Epidermal melanocyte (primary cell): ENCODE data around the gene ERP29.
"Not testable (repeated sequence)": the region's sequence is repeated elsewhere in the genome, so short reads cannot be mapped to it uniquely, and the experiment has no call there.

Source experiments
- DNase-seq: peaks from one replicate; pipeline ENCODE4 v3.0.0; 2011; ENCODE audit warnings: low spot score; ENCODE audit not compliant: insufficient read length

The ERP29 gene

DNA sequence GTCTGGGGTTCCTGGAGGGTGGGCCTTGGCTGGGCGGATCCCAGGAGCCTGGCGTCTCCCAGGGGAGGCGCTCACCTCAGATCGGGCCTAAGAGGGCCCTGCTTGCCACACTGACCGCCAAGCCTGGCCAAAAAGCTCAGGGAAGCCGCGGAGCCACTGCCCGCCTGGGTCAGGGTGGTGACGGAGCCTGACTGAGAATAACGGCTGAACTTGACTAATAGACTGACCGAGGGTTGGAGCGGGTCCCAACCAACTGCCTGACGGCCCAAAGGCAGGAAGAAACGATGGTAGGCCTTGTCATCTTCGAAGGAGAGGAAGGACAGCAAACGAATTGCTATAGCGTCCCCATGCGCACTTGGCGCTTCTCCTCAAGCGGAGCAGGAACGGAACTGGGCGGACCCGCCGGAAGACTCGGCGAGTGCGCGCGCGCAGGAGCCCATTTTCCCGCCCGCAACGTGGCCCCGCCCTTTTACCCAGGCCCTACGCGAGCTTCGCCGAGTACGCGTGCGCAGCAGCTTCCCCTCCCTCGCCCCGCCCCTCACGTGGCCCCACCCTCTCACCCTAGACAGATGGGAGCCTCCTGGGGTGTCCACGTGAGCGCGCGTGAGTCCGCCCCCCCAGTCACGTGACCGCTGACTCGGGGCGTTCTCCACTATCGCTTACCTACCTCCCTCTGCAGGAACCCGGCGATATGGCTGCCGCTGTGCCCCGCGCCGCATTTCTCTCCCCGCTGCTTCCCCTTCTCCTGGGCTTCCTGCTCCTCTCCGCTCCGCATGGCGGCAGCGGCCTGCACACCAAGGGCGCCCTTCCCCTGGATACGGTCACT, at the start of gene ERP29, which contains the start of gene TMEM116:
ERP29 (plus strand) TSS at position 652 of the 826 bp plus-strand sequence; CDS start at position 692, 40 bp downstream.
TMEM116 (minus strand) TSS at position 391 of the 826 bp plus-strand sequence. CDS start 7,895 bp downstream, outside the sequence.
- peak; percentile 97 for DNase-seq

DNA sequence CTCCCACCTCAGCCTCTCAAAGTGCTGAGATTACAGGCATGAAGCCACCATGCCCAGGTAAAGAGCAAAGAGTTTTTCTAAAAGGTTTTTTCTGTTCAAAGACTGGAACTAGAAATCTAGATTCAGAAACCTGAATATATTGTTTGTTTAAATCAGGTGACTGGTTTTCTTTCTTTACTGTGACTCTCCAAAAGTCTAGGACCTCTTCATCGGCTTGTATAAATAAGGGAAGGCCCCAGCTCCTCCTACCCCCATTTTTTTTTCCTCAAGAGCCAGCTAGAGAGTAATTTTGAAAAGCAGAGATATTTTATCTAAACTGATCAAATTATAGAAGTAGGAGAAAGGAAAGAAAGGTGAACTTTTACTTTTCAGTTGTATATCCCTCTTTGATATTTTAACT, 48.3 kb upstream of the ERP29 start:
- no peak for DNase-seq

DNA sequence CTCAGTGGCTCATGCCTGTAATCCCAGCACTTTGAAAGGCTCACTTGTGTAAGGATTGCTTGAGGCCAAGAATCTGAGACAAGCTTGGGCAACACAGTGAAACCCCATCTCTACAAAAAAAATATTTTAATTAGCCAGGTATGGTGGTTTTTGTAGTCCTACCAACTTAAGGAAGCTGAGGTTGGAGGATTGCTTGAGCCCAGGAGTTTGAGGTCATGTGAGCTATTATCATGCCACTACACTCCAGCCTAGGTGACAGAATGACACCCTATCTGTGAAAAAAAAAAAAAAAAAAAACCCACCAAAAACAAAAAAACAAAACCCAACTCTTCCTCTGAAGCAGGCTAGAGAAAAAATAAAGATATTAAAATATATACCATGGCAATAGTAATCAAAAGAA, 41.4 kb upstream of the ERP29 start:
- no peak for DNase-seq

DNA sequence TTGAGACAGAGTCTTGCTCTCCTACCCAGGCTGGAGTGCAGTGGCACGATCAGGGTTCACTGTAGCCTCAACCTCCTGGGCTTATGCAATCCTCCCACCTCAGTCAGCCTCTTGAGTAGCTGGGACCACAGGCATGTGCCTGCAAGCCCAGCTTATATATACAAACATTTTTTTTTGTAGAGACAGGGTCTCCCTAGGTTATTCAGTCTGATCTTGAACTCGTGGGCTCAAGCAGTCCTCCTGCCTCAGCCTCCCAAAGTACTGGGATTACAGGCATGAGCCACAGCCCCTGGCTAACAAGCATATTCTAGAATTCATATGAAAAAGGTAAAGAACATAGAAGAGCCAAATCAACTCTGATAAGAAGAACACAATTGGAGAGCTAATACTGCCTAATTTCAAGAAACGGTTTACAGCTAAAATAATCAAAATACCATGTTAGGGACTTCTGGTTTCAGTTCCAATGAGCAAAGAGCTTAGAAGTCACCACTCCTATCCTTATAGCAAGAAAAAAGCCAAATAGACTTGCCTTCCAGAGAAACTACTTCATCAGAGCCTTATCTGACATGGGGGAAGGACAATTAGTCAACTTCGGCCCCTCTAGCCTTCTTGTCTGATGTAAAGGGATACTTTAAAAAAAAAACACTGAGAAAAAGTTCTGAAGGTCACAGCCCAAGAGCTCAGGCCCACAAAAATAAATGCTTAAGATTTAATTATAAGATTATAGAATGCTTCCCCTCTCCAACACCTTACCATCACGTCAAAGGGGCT, 37.9 kb upstream of the ERP29 start:
- DNase-seq = no peak

DNA sequence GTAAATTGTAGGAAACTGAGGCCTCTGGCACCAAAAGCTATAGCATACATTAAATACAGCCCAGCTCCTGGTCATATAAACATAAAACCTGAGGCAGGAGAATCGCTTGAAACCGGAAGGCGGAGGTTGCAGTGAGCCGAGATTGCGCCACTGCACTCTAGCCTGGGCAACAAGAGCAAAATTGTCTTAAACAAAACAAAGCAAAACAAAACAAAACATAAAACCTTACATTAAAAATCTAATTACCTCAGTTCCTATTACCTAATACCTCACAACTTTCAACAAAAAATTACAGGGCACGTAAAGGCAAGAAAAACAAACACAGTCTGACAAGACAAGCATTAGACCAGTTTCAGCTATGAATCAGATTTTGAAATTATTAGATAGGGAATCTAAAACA, 36.9 kb upstream of the ERP29 start:
- DNase-seq = no peak

DNA sequence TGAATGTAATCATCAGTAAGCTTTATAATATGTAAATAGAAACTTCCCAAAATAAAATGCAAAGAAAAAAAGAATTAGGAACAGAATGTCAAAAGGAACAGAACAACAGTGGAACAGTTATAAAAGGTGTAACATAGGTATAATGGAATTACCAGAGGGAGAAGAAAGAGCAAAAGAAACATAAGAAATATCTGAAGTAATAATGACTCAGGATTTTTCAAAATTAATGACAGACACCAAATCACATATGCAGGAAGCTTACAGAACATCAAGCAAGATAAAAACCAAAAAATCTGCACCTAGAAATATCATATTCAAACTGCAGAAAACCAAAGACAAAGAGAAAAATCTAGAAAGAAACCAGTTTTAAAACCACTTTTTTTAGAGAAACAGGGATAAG, 36.4 kb upstream of the ERP29 start:
- no peak for DNase-seq

DNA sequence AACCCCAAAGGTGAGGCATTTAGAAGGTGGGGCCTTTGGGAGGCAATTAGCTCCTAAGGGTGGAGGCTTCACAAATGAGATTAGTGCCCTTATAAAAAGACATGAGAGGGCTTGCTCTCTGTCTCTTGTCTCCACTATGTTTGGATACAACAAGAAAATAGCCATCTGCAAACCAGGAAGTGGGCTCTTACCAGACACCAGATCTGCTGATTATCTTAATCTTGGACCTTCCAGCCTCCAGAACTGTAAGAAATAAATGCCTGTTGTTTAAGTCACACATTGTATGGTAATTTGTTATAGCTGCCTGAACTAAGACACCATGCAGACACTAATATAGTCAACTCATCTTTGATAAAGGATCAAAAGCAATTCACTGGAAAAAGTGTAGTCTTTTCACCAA, 34.7 kb upstream of the ERP29 start:
- no peak for DNase-seq

DNA sequence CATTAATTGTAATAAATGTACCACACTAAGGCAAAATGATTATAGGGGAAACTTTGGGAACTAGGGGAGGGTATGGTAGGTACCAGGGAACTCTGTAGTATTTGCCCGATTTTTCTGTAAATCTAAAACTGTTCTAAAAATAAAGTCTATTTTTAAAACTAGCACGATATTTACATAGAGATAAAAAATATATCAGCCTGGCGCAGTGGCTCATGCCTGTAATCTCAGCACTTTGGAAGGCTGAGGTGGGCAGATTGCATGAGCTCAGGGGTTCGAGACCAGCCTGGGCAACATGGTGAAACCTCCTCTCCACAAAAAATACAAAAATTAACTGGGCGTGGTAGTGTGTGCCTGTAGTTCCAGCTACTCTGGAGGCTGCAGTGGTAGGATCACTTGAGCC, 32.6 kb upstream of the ERP29 start:
- no peak for DNase-seq

DNA sequence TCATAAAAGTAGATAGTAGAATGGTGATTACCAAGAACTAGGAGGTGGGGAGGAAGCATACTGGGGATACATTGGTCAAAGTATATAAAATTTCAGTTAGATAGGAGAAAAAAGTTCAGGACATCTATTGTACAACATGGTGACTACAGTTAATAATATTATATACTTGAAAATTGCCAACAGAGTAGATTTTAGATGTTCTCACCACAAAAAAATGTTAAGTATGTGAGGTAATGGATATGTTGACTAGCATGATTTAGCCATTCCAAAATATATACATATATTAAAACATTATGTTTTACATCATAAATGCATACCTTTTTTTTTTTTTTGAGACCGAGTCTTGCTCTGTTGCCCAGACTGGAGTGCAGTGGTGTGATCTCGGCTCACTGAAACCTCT, 31.2 kb upstream of the ERP29 start:
- DNase-seq = no peak

DNA sequence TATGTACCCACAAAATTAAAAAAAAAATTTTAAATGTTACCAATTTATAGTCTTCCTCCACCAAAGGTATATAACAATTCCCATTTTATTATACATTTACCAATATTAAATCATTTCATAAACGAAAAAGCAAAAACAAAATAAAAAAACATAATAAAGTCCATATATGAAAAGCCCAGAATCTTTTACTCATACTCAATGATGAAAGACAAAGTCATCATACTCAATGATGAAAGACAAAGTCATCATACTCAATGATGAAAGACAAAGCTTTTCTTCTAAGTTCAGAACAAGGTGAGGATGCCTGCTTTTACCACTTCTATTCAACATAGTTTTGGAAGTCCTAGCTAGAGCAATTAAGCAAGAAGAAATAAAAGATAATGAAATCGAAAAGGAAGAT, 28.4 kb upstream of the ERP29 start:
- no peak for DNase-seq

DNA sequence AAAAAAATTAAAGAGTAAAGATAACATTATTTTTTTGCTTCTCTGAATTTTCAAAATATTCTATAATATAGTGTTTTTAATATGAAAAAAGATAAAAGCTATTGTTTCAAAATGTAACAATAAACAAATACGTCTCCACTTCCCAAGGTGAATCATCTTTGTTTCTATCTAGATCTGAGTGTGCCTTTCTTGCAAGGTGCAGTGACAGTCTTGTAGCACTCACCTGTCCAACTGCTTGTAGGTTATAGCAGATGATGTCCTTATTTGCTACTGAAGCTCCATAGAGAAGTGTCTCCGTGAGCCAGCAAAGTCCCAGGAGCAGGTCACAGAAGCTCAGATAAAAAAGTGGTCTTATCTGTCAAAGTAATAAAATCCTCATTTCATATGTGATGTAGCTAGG, 21.7 kb upstream of the ERP29 start:
- no peak for DNase-seq

DNA sequence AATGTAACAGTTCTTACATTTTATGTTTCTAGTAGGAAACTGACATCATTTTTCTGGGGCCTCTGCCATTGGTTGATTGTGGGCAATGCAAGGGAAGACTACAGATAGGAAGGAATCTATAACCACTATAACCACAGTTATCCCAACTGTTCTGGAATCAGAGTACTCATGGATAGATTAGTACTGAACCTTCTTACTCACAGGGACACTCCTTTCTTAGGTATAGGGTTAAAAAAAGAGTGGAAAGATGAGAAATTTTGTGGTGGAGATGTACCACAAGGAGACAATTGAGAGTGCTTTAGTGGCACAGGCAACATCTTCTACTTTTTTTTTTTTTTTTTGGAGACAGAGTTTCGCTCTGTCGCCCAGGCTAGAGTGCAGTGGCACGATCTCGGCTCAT, 21.3 kb upstream of the ERP29 start:
- no peak for DNase-seq

DNA sequence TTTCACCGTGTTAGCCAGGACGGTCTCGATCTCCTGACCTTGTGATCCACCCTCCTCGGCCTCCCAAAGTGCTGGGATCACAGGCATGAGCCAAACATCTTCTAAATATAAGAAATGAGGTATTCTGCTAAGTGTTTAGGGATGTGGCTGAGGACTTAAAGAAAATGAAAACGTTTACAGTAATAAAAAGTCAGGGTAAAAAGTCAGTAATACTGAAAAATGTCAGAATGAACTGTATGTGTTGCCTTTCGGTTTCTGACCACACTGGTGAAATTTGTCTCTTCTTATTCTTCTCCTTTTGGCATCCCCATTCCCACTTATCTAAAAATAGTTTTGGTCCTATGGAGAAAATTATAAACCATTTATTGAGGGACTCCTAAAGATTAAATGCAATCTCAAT, 20.8 kb upstream of the ERP29 start:
- DNase-seq = no peak

DNA sequence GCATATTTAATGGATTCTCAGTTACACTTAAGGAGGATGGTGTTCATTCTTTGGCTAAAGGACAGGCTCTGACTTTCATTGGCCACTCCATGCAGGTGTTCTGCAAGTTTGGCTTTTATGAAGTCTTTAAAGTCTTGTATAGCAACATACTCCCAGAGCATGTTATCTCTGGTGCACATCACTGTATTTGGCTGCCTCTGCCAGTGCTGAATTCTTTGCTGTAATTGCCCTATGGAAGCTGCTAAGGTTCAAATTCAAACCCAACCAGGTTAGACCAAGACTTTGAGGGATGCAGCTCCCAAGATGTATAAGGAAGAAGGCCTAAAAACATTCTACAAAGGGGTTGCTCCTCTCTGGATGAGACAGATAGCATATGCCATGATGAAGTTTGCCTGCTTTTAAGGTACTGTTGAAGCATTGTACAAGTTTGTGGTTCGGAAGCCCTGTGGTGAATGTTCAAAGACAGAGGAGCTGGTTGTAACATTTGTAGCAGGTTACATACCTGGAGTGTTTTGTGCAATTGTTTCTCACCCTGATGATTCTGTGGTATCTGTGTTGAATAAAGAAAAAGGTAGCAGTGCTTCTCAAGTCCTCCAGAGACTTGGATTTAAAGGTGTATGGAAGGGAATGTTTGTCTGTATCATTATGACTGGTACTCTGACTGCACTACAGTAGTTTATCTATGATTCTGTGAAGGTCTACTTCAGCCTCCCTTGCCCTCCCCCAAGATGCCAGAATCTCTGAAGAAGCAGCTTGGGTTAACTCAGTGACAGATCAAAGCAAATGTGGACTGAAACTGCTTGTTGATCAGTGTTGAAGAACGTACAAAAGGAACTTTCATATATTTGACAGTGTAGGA, 19.7 kb upstream of the ERP29 start:
- DNase-seq = no peak

DNA sequence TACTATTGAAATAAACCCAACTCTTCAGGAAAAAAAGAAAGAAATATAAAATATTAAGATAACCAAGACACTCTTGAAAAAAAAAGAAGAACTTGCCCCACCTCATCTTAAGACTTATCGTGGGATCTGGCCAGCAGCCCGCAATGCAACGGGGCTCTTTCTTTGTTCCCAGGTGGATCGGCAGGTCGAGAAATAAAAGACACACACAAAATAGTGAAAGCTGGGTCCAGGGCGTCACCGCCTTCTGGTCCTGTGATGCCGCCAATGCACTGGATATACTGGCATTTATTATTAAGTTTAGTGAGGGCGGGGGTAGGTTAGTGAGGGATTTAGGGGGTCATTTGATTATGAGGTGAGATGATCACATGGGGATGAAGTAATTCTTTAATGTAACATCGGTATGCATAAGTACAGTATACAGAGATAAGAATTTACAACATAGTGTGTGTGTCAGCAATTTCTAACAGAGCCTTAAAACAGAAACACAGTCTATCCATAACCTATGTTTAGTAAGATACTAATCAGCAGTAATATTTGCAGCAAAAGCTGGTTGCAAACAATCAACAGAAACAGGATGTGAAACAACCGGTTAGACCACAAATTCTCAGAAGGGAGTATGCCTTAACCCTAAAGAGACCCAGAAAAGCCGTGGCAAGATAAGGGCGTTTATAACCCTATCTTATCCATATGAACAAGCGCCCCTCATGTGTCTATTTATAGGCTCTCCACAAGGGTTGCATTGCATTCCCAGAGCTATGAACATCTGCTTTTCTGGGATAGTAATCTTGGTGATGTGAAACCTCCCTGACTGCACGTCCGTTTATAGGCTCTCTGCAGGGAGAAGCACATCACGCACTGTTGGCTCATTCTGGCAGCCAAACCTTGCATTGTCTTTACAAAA, 18.8 kb upstream of the ERP29 start:
- DNase-seq = not testable (repeated sequence)

DNA sequence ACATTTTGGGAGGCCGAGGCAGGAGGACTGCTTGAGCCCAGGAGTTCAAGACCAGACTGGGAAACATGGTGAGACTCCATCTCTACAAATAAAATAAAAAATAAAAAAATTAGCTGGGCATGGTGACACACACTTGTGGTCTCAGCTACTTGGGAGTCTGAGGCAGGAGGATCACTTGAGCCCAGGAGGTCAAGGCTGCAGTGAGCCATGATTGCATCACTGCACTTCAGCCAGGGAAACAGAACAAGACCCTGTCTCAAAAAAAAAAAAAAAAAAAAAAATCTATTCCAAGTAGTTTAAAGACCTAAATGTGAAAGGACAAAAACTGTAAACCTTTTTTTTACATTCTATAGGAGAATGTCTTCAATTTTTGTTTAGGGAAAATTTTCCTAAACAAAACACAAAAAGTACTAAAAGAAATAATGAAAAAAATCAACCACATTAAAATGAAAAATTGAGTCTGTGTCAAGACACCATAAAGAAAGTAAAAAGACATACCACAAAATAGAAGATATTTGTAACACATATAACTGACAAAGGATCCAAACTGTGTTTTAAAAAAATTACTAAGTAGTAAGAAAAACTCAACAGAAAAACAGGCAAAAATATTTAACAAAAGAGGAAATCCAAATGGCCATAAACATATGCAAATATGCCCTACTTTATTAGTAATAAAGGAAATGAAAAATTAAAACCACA, 17.3 kb upstream of the ERP29 start:
- no peak for DNase-seq

DNA sequence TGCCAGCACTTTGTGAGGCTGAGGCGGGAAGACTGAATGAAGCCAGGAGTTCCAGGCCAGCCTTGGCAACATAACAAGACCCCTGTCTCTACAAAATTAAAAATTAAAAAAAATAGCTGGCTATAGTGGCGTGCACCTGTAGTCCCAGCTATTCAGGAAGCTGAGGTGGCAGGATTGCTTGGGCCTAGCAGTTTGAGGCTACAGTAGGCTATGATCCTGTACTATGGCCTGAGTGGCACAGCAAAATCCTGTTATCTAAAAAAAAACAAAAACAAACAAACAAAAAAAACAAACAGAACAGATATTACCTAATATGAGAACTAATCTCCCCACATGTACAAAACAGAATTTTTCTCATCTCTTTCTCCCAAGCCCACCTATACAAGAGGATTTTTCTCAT, 15.9 kb upstream of the ERP29 start:
- DNase-seq = no peak

DNA sequence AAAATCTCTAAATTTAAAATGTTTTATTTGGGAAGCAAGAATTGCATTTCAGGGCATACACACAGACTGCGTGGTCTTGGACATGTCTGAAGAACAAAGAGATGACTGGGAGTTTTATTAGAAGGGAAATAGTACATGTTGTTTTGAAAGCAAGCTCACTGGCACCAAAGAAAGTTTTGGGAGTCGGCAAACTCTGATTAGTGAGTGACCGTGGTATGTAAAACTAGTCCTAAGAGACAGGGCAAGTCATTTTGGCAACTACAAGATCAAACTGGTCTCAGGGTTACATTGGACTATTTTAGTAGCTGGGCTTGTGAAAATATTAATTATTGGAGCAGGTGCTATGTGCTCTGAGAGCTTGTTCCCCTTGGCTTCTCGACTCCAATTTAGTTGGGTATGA, 15.2 kb upstream of the ERP29 start:
- DNase-seq = no peak

DNA sequence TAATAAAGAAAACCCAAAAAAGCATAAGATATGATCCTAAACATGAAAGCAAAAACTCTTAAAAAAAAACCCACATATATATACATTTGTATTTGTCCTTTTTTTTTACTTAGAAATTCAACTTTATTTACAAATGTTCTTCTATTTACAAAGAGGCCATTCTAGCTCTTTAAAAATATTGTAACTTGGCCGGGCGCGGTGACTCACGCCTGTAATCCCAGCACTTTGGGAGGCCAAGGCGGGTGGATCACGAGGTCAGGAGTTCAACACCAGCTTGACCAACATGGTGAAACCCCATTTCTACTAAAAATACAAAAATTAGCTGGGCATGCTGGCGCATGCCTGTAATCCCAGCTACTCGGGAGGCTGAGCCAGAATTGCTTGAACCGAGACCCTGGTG, 14.1 kb upstream of the ERP29 start:
- DNase-seq = not testable (repeated sequence)

DNA sequence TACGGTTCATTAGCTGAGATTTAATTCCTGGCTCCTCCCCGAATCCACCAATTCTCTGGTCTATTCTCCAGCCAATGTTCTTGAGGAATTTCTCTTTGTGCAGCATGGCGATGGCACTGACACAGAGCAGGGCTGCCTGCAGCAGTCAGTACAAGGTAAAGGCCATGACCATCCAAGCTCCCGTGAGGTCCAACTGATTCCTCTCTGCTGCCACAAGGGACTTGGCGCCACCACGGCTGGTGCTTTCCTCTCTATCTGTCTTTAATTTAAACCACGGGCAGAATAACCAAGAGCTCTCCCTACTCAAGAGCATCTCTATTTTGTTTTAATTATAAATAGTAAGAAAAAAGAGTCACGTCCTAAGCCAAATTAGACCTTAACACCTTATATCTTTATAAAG, 12.4 kb upstream of the ERP29 start:
- DNase-seq = no peak
